Stomach (tissue), 9 donors: ENCODE measurements around the gene RAB39A. TPM values are rescaled to one million over a fixed set of nuclear protein-coding genes. Genes with fewer than 3 reads are reported as not detected.
A peak's percentile ranks its signal among the peaks of the same experiment; 100 is the strongest.
"Not testable (repeated sequence)": the region's sequence is repeated elsewhere in the genome, so short reads cannot be mapped to it uniquely, and the experiment has no call there.

Experiments used
- DNase-seq, 2 donors: peaks; one replicate each; pipeline versions ENCODE4 v3.0.0 to v3.0.0-alpha.2; 2013 to 2019
- H3K27ac ChIP-seq, 5 donors: fragments of 200-600 bp in 4 of 5; sonication (generic) in 4 of 5; one replicate each; pipeline ENCODE4 v1.5.1; 2013 to 2019; ENCODE audit warnings: mild to moderate bottlenecking in 1 of 5, moderate library complexity in 1 of 5
- H3K27me3 ChIP-seq, 3 donors: fragments of 200-600 bp; sonication (generic); one replicate each; pipeline ENCODE4 v1.5.1; 2017 to 2019; ENCODE audit warnings: mixed run types in 1 of 3
- H3K36me3 ChIP-seq, 4 donors: fragments of 200-600 bp; sonication (generic); 1 replicate in 3 of 4; 2 replicates in 1 of 4; pipeline ENCODE4 v1.5.1; 2016 to 2019
- H3K4me1 ChIP-seq, 4 donors: fragments of 200-600 bp; sonication (generic); one replicate each; pipeline ENCODE4 v1.5.1; 2016 to 2019
- H3K4me3 ChIP-seq, 4 donors: fragments of 200-600 bp; sonication (generic) in 3 of 4; one replicate each; pipeline ENCODE4 v1.5.1; 2016 to 2019; ENCODE audit warnings: mild to moderate bottlenecking in 1 of 4
- H3K9me3 ChIP-seq, 4 donors: fragments of 200-600 bp; sonication (generic); one replicate each; pipeline ENCODE4 v1.5.1; 2016 to 2019
- CTCF ChIP-seq, 7 experiments: fragments of 450-650 bp in 4 of 7; fragments of 200-600 bp in 3 of 7; sonication (generic) in 3 of 7; IDR thresholded peaks; one replicate each; pipeline ENCODE4 v1.5.1; 2016 to 2019; ENCODE audit warnings: antibody characterized with exemption in 7 of 7, control low read depth in 2 of 7, mild to moderate bottlenecking in 1 of 7
- EP300 ChIP-seq: sonication (generic); formaldehyde crosslinking; IDR thresholded peaks from one replicate; pipeline ENCODE4 v1.6.1; 2017; ENCODE audit warnings: antibody characterized with exemption
- POLR2A ChIP-seq, 4 donors: fragments of 450-650 bp; IDR thresholded peaks; one replicate each; pipeline ENCODE4 v1.6.1; 2016; ENCODE audit warnings: antibody characterized with exemption in 4 of 4, control low read depth in 2 of 4, mild to moderate bottlenecking in 1 of 4, moderate library complexity in 1 of 4
- POLR2AphosphoS5 ChIP-seq, 3 donors: sonication (generic); formaldehyde crosslinking; IDR thresholded peaks; one replicate each; pipeline ENCODE4 v1.6.1; 2016; ENCODE audit warnings: antibody characterized with exemption in 3 of 3
- WGBS, 5 donors: extraction: QIAGEN DNeasy Blood & Tissue Kit in 3 of 5; methylation state at CpG; one replicate each; pipeline versions ENCODE4 v1.1.5 to v1.1.7; 2013 to 2018; 5-methylcytosine and 5-hydroxymethylcytosine counted together
- intact Hi-C: fragments of 100-400 bp; cut with DNase I; formaldehyde crosslinking; loops from one replicate; pipeline ENCODE4 v1.15.1; 2023; ENCODE audit warnings: low total_unique reads
- polyA plus RNA-seq, 3 donors: library from polyadenylated mRNA; stranded (reverse); fragments of 200-250 nt; gene quantifications; one replicate each; pipeline ENCODE4 v1.2.3, GENCODE V29; 2013
- total RNA-seq, 5 donors: library from RNA; depleted of rRNA; stranded (reverse); fragments of >200 nt; gene quantifications; one replicate each; pipeline versions ENCODE4 v1.1.0 to v1.2.3, GENCODE V29; 2014 to 2016
- donor health status: healthy with polysubstance abuse.
- donor health status: Bipolar disorder and iron deficiency.
- donor health status: healthy.

The RAB39A gene
- total and polyA plus RNA-seq, 8 donors, result 0.18 to 3.2 (median 0.68) TPM; not detected in 4

- Histone ChIP-seq H3K4me3 (no peak overlapping the region), H3K36me3 (no peaks in the 10 kb centered on the region), H3K9me3 (no peaks in the 10 kb centered on the region), H3K4me1 (no peaks in the 10 kb centered on the region), H3K27me3 (peaks cover 0 to 12% (median 6%) of the 10 kb centered on the region in 3 donors), H3K27ac (no peak overlapping the region)
- 71 to 76% (median 73%) methylated on average over 23 of the region's 23 CpGs for WGBS, 5 donors
- DNase-seq, result no peak
- no peak for TF ChIP-seq CTCF (IDR thresholded peaks at IDR 0.05)
- TF ChIP-seq EP300, result no peak
- no peak for TF ChIP-seq POLR2AphosphoS5 (IDR thresholded peaks at IDR 0.05)
- no peak for TF ChIP-seq POLR2A (IDR thresholded peaks at IDR 0.05)
- intact Hi-C loops, result no loop called here
These were observed 20.0 kb upstream of the RAB39A start for GRCh38 chr11:107908211-107908610.

GRCh38 chr11:107912415-107912814, 15.8 kb upstream of the RAB39A start:
- intact Hi-C loops, DNase-seq: not testable (repeated sequence)
- WGBS, 5 donors, result 95 to 100% (median 96%) methylated on average over 4 to 36 of the region's 38 CpGs; no CpG with 5 or more reads in 1 of the 5 donors

GRCh38 chr11:107915229-107915628, 13.0 kb upstream of the RAB39A start:
- no peaks in the 10 kb centered on the region for H3K36me3 ChIP-seq
- TF ChIP-seq EP300, result no peak
- TF ChIP-seq POLR2A (IDR thresholded peaks at IDR 0.05), result no peak
- TF ChIP-seq POLR2AphosphoS5 (IDR thresholded peaks at IDR 0.05), result no peak
- TF ChIP-seq CTCF (IDR thresholded peaks at IDR 0.05), result no peak
- no peak overlapping the region for H3K4me3 ChIP-seq
- no peak overlapping the region for H3K27ac ChIP-seq
- H3K9me3 ChIP-seq, result no peaks in the 10 kb centered on the region
- intact Hi-C loops, result no loop called here
- H3K4me1 ChIP-seq, result no peaks in the 10 kb centered on the region
- no peak for DNase-seq
- WGBS, 5 donors, result 91 to 100% (median 95%) methylated on average over 4 to 5 of the region's 5 CpGs
- H3K27me3 ChIP-seq, result no peaks in the 10 kb centered on the region

More at GRCh38 chr11:107912415-107912814, 15.8 kb upstream of the RAB39A start:
- peaks cover 0 to 11% (median 6%) of the 10 kb centered on the region in 3 donors for H3K27me3 ChIP-seq
- H3K4me1 ChIP-seq, H3K4me3 ChIP-seq, H3K36me3 ChIP-seq, H3K27ac ChIP-seq, H3K9me3 ChIP-seq: not testable (repeated sequence)

- H3K27me3 ChIP-seq, result peaks cover 0 to 3% (median 0%) of the 10 kb centered on the region in 3 donors
- no peak overlapping the region for H3K4me3 ChIP-seq
- no peaks in the 10 kb centered on the region for H3K36me3 ChIP-seq
- no peaks in the 10 kb centered on the region for H3K4me1 ChIP-seq
- intact Hi-C loops, result no loop called here
- no peak for TF ChIP-seq POLR2AphosphoS5 (IDR thresholded peaks at IDR 0.05)
- peak in 2 of 7 experiments; percentile 24 to 49 for TF ChIP-seq CTCF (IDR thresholded peaks at IDR 0.05)
- TF ChIP-seq EP300, result no peak
- 35 to 45% (median 37%) methylated on average over 11 to 13 of the region's 13 CpGs for WGBS, 5 donors
- H3K27ac ChIP-seq, result no peak overlapping the region
- H3K9me3 ChIP-seq, result no peaks in the 10 kb centered on the region
- DNase-seq, result peak; percentile 30 to 32
These were observed 11.5 kb upstream of the RAB39A start for GRCh38 chr11:107916671-107917241.

- peaks cover 0 to 9% (median 0%) of the 10 kb centered on the region in 3 donors for H3K27me3 ChIP-seq
- H3K27ac ChIP-seq, result no peak overlapping the region
- DNase-seq, result no peak
- WGBS, 5 donors, result 70 to 79% (median 73%) methylated on average over 1 of the region's 1 CpG
- intact Hi-C loops, result no loop called here
- H3K4me3 ChIP-seq, result no peak overlapping the region
- H3K4me1 ChIP-seq, result no peaks in the 10 kb centered on the region
- TF ChIP-seq POLR2A (IDR thresholded peaks at IDR 0.05), result no peak
- no peak for TF ChIP-seq CTCF (IDR thresholded peaks at IDR 0.05)
- no peak for TF ChIP-seq EP300
- TF ChIP-seq POLR2AphosphoS5 (IDR thresholded peaks at IDR 0.05), result no peak
- no peaks in the 10 kb centered on the region for H3K36me3 ChIP-seq
- H3K9me3 ChIP-seq, result no peaks in the 10 kb centered on the region
These were observed 6.3 kb upstream of the RAB39A start for GRCh38 chr11:107921997-107922396.

- H3K27me3 ChIP-seq, result peaks cover 0 to 21% (median 10%) of the 10 kb centered on the region in 3 donors
- DNase-seq, intact Hi-C loops, H3K36me3 ChIP-seq, H3K9me3 ChIP-seq, H3K4me3 ChIP-seq, H3K27ac ChIP-seq: not testable (repeated sequence)
- H3K4me1 ChIP-seq, result peaks cover 2 to 10% (median 9%) of the 10 kb centered on the region in 4 donors
- WGBS, 5 donors, result 33 to 52% (median 43%) methylated on average over 1 of the region's 1 CpG
These were observed 4.7 kb upstream of the RAB39A start for GRCh38 chr11:107923519-107923918.
